IPS-18c (cell line): ENCODE measurements around the gene GLB1L3.

Source experiments
- H3K4me3 ChIP-seq: 2 replicates; pipeline ENCODE4 v1.7.0; 2013; ENCODE audit warnings: low read depth, mild to moderate bottlenecking, low read length, moderate library complexity; ENCODE audit not compliant: insufficient read depth
- H3K9me3 ChIP-seq: one replicate; pipeline ENCODE4 v1.6.1; 2013; ENCODE audit warnings: mild to moderate bottlenecking, low read length, moderate library complexity; ENCODE audit not compliant: control insufficient read depth, insufficient read depth

Gene GLB1L3

GRCh38 chr11:134362192-134362901 lies 86.2 kb downstream of the GLB1L3 start:
- H3K4me3 ChIP-seq = no peak overlapping the region
- peaks cover 2% of the 10 kb centered on the region for H3K9me3 ChIP-seq

DNA sequence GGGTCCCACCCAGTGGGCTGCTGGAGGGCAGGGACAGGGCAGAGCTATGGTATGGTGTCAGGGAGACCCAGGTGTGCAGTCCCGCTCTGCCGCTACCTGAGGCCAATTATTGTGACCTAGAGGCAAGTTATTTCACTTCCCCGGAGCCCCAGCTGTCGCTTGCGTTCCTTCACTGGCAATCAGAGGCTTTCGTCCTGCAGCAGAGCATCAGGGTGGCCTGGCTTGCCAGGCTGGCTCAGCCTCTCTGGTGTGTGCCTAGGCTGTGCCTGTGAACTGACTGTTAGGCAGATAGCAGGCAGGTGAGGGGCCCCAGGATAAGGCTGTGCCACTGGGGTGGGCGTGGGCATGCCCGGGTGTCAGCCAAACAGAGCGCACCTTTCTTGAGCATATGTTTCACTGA lies 87.0 kb downstream of the GLB1L3 start:
- H3K9me3 ChIP-seq = peaks cover 2% of the 10 kb centered on the region
- H3K4me3 ChIP-seq = no peak overlapping the region

- H3K4me3 ChIP-seq = no peak overlapping the region
- H3K9me3 ChIP-seq = peaks cover 4% of the 10 kb centered on the region
Measured at GRCh38 chr11:134363592-134363991, 87.4 kb downstream of the GLB1L3 start.

DNA sequence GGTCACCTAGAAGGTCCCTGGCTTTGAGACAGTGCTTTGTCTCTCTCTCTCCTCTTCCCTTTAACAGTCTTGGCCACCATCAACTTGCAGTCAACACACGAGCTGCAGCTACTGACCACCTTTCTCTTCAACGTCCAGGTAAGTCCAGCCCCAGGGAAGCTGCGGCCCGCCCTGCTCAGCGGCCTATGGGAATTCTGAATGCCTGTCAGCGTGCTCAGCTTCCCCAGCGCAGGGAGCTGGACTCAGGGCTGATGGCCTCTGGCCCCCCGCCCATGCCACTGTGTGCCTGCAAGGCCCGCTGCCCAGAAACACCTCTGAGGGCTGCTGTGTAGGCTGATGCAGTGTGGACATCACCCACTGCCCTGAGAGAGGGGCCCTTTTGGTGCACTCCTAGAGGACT lies 88.1 kb downstream of the GLB1L3 start:
- Histone ChIP-seq H3K9me3 (peaks cover 4% of the 10 kb centered on the region), H3K4me3 (no peak overlapping the region)

- Histone ChIP-seq H3K9me3 (peaks cover 4% of the 10 kb centered on the region), H3K4me3 (no peak overlapping the region)
Measured at GRCh38 chr11:134365011-134365925, 89.1 kb downstream of the GLB1L3 start.

- no peak overlapping the region for H3K4me3 ChIP-seq
- peaks cover 4% of the 10 kb centered on the region for H3K9me3 ChIP-seq
Measured at GRCh38 chr11:134366254-134366653, 90.1 kb downstream of the GLB1L3 start.

- no peak overlapping the region for H3K4me3 ChIP-seq
- H3K9me3 ChIP-seq = peaks cover 2% of the 10 kb centered on the region
Measured at GRCh38 chr11:134367781-134368180, 91.6 kb downstream of the GLB1L3 start.
